A549 (cell line): ENCODE data around the gene SCARB2. TPM values are rescaled to one million over a fixed set of nuclear protein-coding genes. Genes with fewer than 3 reads are reported as not detected.

ENCODE experiments used
- ATAC-seq, 2 experiments: fragments of 200-7000 bp in 1 of 2; fragments of >200 bp in 1 of 2; cut with Nextera tagmentation in 1 of 2; cut with Tn5 transposase in 1 of 2; 3 replicates each; pipeline versions ENCODE4 v1.8.0 to v1.9.1; 2018 to 2020; ENCODE audit warnings: mild to moderate bottlenecking in 1 of 2, moderate library complexity in 1 of 2
- CTCF ChIA-PET: fragments of 300-600 bp; sonication (Branson Sonifier 250); formaldehyde crosslinking; extraction: SDS; loops from one replicate; lab custom pipeline; 2021; ENCODE audit warnings: antibody characterized with exemption, inconsistent platforms; lab: Yijun Ruan, JAX
- POLR2A ChIA-PET: fragments of 350-600 bp; formaldehyde crosslinking; extraction: SDS; loops from one replicate; lab custom pipeline; 2021; ENCODE audit warnings: antibody characterized with exemption, inconsistent platforms; lab: Yijun Ruan, JAX
- DNase-seq, 2 experiments: peaks; one replicate each; pipeline versions ENCODE4 v3.0.0 to v3.0.0-alpha.2; 2011 to 2016; ENCODE audit warnings: low read depth in 1 of 2, low spot score in 1 of 2
- FAIRE-seq: peaks from 2 replicates; lab custom pipeline; 2011; peaks lifted over from hg19 to GRCh38; lab: Jason Lieb, UNC
- H3K27ac ChIP-seq, 2 experiments: fragments of >200 bp; sonication (Bioruptor Twin); formaldehyde crosslinking; 3 replicates each; pipeline ENCODE4 v1.5.1; 2016 to 2017
- H3K4me1 ChIP-seq: fragments of >200 bp; sonication (Bioruptor Twin); formaldehyde crosslinking; 3 replicates; pipeline ENCODE4 v1.6.1; 2016
- H3K4me2 ChIP-seq: fragments of >200 bp; sonication (Bioruptor Twin); formaldehyde crosslinking; 3 replicates; pipeline ENCODE4 v1.6.1; 2016
- H3K4me3 ChIP-seq: fragments of >200 bp; sonication (Bioruptor Twin); formaldehyde crosslinking; 3 replicates; pipeline ENCODE4 v1.5.1; 2016
- H3K9me3 ChIP-seq: fragments of >200 bp; sonication (Bioruptor Twin); formaldehyde crosslinking; 3 replicates; pipeline ENCODE4 v1.6.1; 2016
- CBX2 ChIP-seq: fragments of 200-600 bp; sonication (generic); IDR thresholded peaks from 2 replicates; pipeline ENCODE4 v1.6.1; 2016; ENCODE audit warnings: low read depth, mild to moderate bottlenecking, borderline replicate concordance
- CEBPB ChIP-seq, 2 experiments: fragments of >200 bp in 1 of 2; sonication (Bioruptor Twin) in 1 of 2; formaldehyde crosslinking in 1 of 2; IDR thresholded peaks; 2 replicates each; pipeline ENCODE4 v1.6.1; 2012 to 2016
- CTCF ChIP-seq: fragments of >200 bp; sonication (Bioruptor Twin); formaldehyde crosslinking; IDR thresholded peaks from 3 replicates; pipeline ENCODE4 v1.5.1; 2016
- EHF ChIP-seq: fragments of 250-450 bp; sonication (Bioruptor Pico); IDR thresholded peaks from 2 replicates; pipeline ENCODE4 v1.5.0; 2020; ENCODE audit warnings: mild to moderate bottlenecking
- FOSB ChIP-seq: fragments of 250-450 bp; sonication (Bioruptor Pico); IDR thresholded peaks from 2 replicates; pipeline ENCODE4 v1.5.0; 2020; ENCODE audit warnings: mild to moderate bottlenecking, moderate library complexity
- FOXS1 ChIP-seq: fragments of 250-450 bp; sonication (Bioruptor Pico); IDR thresholded peaks from 2 replicates; pipeline ENCODE4 v1.5.0; 2020; ENCODE audit warnings: mild to moderate bottlenecking, moderate library complexity
- HES2 ChIP-seq: fragments of >200 bp; sonication (Bioruptor Twin); formaldehyde crosslinking; IDR thresholded peaks from 2 replicates; pipeline ENCODE4 v1.6.1; 2016
- HEYL ChIP-seq: fragments of 250-450 bp; sonication (Bioruptor Pico); IDR thresholded peaks from 2 replicates; pipeline ENCODE4 v1.8.0; 2021; ENCODE audit warnings: mild to moderate bottlenecking, moderate library complexity
- HOXA7 ChIP-seq: fragments of 250-450 bp; sonication (Bioruptor Pico); IDR thresholded peaks from 2 replicates; pipeline ENCODE4 v1.5.0; 2020; ENCODE audit warnings: mild to moderate bottlenecking, moderate library complexity
- HOXB5 ChIP-seq: fragments of 250-450 bp; sonication (Bioruptor Pico); IDR thresholded peaks from 2 replicates; pipeline ENCODE4 v1.5.0; 2020; ENCODE audit warnings: mild to moderate bottlenecking, moderate library complexity
- JUN ChIP-seq, 2 experiments: fragments of >200 bp; sonication (Bioruptor Twin); formaldehyde crosslinking; IDR thresholded peaks; 2 replicates in 1 of 2; 3 replicates in 1 of 2; pipeline ENCODE4 v1.6.1; 2016 to 2017
- KDM1A ChIP-seq: fragments of 200-600 bp; sonication (generic); IDR thresholded peaks from 2 replicates; pipeline ENCODE4 v1.6.1; 2016; ENCODE audit warnings: low read depth, mild to moderate bottlenecking
- MAFK ChIP-seq: fragments of 450-650 bp; IDR thresholded peaks from 2 replicates; pipeline ENCODE4 v1.6.1; 2014; ENCODE audit not compliant: partially characterized antibody
- POLR2AphosphoS2 ChIP-seq: conservative IDR thresholded peaks from 2 replicates; pipeline ENCODE4 v1.6.1; 2012; ENCODE audit warnings: low read length, improper control_type of control experiment, inconsistent platforms
- RAD21 ChIP-seq, 2 experiments: fragments of >200 bp in 1 of 2; sonication (Bioruptor Twin) in 1 of 2; formaldehyde crosslinking in 1 of 2; IDR thresholded peaks in 1 of 2; conservative IDR thresholded peaks in 1 of 2; 2 replicates in 1 of 2; 3 replicates in 1 of 2; pipeline ENCODE4 v1.6.1; 2012 to 2018; ENCODE audit warnings: inconsistent platforms in 1 of 2
- RARB ChIP-seq: fragments of 250-450 bp; sonication (Bioruptor Pico); IDR thresholded peaks from 2 replicates; pipeline ENCODE4 v1.8.0; 2021; ENCODE audit warnings: mild to moderate bottlenecking, moderate library complexity
- REST ChIP-seq: fragments of 200-600 bp; sonication (generic); IDR thresholded peaks from 2 replicates; pipeline ENCODE4 v1.6.1; 2016; ENCODE audit warnings: antibody characterized with exemption, mild to moderate bottlenecking, moderate library complexity
- RNF2 ChIP-seq: fragments of 200-600 bp; sonication (generic); IDR thresholded peaks from 2 replicates; pipeline ENCODE4 v1.6.1; 2016; ENCODE audit warnings: low read depth, mild to moderate bottlenecking, antibody characterized with exemption, moderate library complexity, borderline replicate concordance
- SREBF2 ChIP-seq: fragments of 450-650 bp; IDR thresholded peaks from 2 replicates; pipeline ENCODE4 v1.6.1; 2014; ENCODE audit warnings: mild to moderate bottlenecking, moderate library complexity
- USF2 ChIP-seq: fragments of 450-650 bp; IDR thresholded peaks from 2 replicates; pipeline ENCODE4 v1.6.1; 2014; ENCODE audit warnings: antibody characterized with exemption
- ZFP36 ChIP-seq: fragments of 450-650 bp; IDR thresholded peaks from 2 replicates; pipeline ENCODE4 v1.6.1; 2014; ENCODE audit warnings: borderline replicate concordance; ENCODE audit not compliant: partially characterized antibody
- ZNF302 ChIP-seq: fragments of 250-450 bp; sonication (Bioruptor Pico); IDR thresholded peaks from 2 replicates; pipeline ENCODE4 v1.9.0; 2021; ENCODE audit warnings: inconsistent platforms, mild to moderate bottlenecking, moderate library complexity
- ZSCAN20 ChIP-seq: fragments of 250-450 bp; sonication (Bioruptor Pico); IDR thresholded peaks from 2 replicates; pipeline ENCODE4 v1.8.0; 2022; ENCODE audit warnings: mild to moderate bottlenecking, moderate library complexity
- WGBS: methylation state at CpG from one replicate; pipeline ENCODE4 v1.1.6; 2017; ENCODE audit errors: missing lambda C conversion rate; 5-methylcytosine and 5-hydroxymethylcytosine counted together
- polyA plus RNA-seq, 4 experiments: library from polyadenylated mRNA; depleted of rRNA in 3 of 4; stranded (reverse); fragments of >200 nt; fragmentation: RNase III in 1 of 4; extraction: RNeasy Plus Mini Kit Qiagen cat#74134 plus additional on column Dnase treatment in 1 of 4; gene quantifications; 2 replicates in 3 of 4; 3 replicates in 1 of 4; pipeline ENCODE4 v1.2.3, GENCODE V29; 2011 to 2017

The SCARB2 gene
- polyA plus RNA-seq, 2 of the 4 experiments (the other 2 are of a cell fraction) = 47.2 to 65.4 TPM

- WGBS = 92% methylated on average over 3 of the region's 3 CpGs
- no peak for DNase-seq
- FAIRE-seq = no peak
- Histone ChIP-seq H3K9me3 (no peaks in the 10 kb centered on the region), H3K4me2 (no peak overlapping the region), H3K4me1 (peaks cover 15% of the 10 kb centered on the region; the same call in 2 of the 3 replicates), H3K4me3 (no peak overlapping the region), H3K27ac (no peak overlapping the region)
- ATAC-seq = no peak
- CTCF ChIA-PET = interaction anchor here (0.7 to 1.4 kb wide), 2 partner anchors 13 to 39 kb away, joined by 3 to 4 read pairs; no protein-coding TSS in a partner anchor
- POLR2A ChIA-PET = interaction anchor here (0.5 kb wide), 1 partner anchor 18 kb away, joined by 3 read pairs; no protein-coding TSS in a partner anchor
- TF ChIP-seq HES2 (no peak), EHF (no peak), RARB (no peak), POLR2AphosphoS2 (no peak), RNF2 (no peak), RAD21 (conservative IDR thresholded peaks at IDR 0.05 in 1 of 2, IDR thresholded peaks at IDR 0.05 in 1 of 2) (no peak), SREBF2 (no peak), CTCF (no peak), FOXS1 (CRISPR knock-in tag) (no peak), HOXA7 (CRISPR knock-in tag) (no peak), FOSB (CRISPR knock-in tag) (no peak), USF2 (no peak), REST (no peak), CBX2 (no peak), HEYL (CRISPR knock-in tag) (no peak), MAFK (no peak)
Measured at GRCh38 chr4:76141241-76141640, 72.4 kb downstream of the SCARB2 start.

GRCh38 chr4:76127754-76128153, 85.9 kb downstream of the SCARB2 start:
- FAIRE-seq = no peak
- CTCF ChIA-PET = interaction anchor here (1.1 kb wide), 1 partner anchor 14 kb away, joined by 3 read pairs; no protein-coding TSS in a partner anchor
- 91% methylated on average over 3 of the region's 3 CpGs for WGBS
- no peak overlapping the region for H3K4me3 ChIP-seq
- H3K4me1 ChIP-seq = no peaks in the 10 kb centered on the region
- no peaks in the 10 kb centered on the region for H3K9me3 ChIP-seq
- no peak overlapping the region for H3K27ac ChIP-seq
- no peak for DNase-seq
- no peak for ATAC-seq
- H3K4me2 ChIP-seq = no peak overlapping the region
- no peak for TF ChIP-seq POLR2AphosphoS2
- no peak for TF ChIP-seq ZNF302 (CRISPR knock-in tag)
- no peak for TF ChIP-seq ZSCAN20 (CRISPR knock-in tag)
- no peak for TF ChIP-seq KDM1A
- no peak for TF ChIP-seq ZFP36
- TF ChIP-seq HOXB5 = no peak
- TF ChIP-seq USF2 = no peak
- no peak for TF ChIP-seq JUN (IDR thresholded peaks at IDR 0.05)
- TF ChIP-seq CEBPB (IDR thresholded peaks at IDR 0.05) = no peak
- TF ChIP-seq HES2 = no peak
- POLR2A ChIA-PET = no interaction called here
